GM21526 (cell line): ENCODE data around the gene GDPGP1.

Experiments
- ATAC-seq: cut with Tn5 transposase; IDR thresholded peaks from one replicate; pipeline ENCODE4 v1.9.1; 2021; ENCODE audit warnings: moderate library complexity; ENCODE audit not compliant: unreplicated experiment, low FRiP score

GDPGP1 gene

DNA sequence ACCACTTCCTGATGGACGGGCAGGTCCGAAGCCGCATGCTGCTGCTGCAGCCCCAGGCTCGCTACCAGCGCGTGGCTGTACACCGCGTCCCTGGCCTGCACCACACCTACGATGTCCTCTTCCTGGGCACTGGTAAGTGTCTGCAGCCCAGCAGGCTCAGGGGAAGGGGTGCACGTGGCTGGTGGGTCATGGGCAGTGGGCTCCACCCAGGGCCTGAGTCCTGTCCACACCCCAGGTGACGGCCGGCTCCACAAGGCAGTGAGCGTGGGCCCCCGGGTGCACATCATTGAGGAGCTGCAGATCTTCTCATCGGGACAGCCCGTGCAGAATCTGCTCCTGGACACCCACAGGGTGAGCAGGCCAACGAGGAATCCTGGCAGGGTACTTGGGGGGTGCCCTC, 9.0 kb upstream of the GDPGP1 start:
- no peak for ATAC-seq

DNA sequence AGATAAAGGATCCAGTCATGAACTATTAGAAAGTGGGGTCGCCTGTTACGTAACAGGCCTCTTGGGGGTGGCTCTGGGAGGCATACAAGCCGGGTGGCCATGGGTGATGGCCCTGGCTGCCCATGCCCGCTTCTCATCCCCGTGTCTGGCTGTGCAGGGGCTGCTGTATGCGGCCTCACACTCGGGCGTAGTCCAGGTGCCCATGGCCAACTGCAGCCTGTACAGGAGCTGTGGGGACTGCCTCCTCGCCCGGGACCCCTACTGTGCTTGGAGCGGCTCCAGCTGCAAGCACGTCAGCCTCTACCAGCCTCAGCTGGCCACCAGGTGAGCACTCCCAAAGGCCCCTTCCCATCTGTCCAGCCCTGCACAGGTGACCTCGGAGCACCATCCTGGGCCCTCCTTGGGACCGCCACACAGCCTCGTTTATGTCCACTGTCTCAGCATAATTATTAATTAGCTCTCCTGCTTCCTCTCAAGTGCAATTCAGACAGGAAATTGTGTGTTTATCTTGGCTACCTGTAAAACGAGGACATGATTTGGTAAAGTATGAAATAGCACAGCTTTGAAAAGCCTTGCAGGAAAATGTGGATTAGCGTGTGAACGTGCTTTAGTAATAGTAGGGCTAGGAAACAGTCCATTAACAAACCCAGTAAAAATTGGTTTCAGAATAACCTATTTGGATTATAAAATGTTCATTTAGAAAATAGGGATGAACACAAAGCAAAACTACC, 8.3 kb upstream of the GDPGP1 start:
- ATAC-seq: no peak

DNA sequence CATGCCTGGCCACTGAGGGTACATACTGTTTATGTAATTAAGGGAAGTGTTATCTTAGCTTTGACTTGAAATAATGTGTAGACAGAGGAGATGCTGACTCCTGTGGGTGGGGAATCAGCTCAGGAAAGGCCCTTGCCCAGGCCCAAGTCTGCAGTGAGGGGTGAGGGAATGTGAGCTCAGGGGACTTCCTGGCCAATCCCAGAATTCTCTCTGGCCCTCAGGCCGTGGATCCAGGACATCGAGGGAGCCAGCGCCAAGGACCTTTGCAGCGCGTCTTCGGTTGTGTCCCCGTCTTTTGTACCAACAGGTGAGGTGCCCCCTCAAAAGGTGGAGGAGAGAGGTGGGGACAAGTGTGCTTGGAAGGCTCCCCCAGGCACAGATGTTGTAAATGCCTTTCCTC, 6.7 kb upstream of the GDPGP1 start:
- no peak for ATAC-seq

DNA sequence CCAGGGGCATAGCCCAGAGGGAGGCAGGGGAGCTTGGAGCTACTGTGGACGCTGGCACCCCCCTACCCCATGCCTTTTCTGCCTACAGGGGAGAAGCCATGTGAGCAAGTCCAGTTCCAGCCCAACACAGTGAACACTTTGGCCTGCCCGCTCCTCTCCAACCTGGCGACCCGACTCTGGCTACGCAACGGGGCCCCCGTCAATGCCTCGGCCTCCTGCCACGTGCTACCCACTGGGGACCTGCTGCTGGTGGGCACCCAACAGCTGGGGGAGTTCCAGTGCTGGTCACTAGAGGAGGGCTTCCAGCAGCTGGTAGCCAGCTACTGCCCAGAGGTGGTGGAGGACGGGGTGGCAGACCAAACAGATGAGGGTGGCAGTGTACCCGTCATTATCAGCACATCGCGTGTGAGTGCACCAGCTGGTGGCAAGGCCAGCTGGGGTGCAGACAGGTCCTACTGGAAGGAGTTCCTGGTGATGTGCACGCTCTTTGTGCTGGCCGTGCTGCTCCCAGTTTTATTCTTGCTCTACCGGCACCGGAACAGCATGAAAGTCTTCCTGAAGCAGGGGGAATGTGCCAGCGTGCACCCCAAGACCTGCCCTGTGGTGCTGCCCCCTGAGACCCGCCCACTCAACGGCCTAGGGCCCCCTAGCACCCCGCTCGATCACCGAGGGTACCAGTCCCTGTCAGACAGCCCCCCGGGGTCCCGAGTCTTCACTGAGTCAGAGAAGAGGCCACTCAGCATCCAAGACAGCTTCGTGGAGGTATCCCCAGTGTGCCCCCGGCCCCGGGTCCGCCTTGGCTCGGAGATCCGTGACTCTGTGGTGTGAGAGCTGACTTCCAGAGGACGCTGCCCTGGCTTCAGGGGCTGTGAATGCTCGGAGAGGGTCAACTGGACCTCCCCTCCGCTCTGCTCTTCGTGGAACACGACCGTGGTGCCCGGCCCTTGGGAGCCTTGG, 5.9 kb upstream of the GDPGP1 start:
- no peak for ATAC-seq

DNA sequence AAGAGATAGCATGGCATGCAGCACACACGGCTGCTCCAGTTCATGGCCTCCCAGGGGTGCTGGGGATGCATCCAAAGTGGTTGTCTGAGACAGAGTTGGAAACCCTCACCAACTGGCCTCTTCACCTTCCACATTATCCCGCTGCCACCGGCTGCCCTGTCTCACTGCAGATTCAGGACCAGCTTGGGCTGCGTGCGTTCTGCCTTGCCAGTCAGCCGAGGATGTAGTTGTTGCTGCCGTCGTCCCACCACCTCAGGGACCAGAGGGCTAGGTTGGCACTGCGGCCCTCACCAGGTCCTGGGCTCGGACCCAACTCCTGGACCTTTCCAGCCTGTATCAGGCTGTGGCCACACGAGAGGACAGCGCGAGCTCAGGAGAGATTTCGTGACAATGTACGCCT, 5.0 kb upstream of the GDPGP1 start:
- ATAC-seq: no peak

DNA sequence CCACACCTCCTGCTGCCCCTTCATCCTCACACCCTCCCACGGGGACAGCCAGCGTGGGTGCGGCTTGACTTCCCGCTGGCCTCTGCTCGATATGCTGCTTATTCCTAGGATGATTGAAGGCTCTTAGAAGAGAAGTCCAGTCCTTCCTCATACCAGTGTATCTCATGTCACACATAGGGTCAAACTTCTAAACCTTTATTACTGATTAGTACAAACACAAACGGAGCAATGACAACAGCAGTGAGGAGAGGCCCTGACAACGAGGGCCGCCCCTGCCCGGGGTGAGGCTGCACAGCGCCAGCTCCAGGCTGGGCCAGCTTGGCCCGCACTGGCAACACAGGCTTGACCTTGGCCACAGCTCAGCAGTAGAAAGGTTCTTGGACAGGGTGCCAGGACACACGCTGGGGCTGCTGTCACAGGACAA, 3.9 kb upstream of the GDPGP1 start:
- ATAC-seq: no peak

DNA sequence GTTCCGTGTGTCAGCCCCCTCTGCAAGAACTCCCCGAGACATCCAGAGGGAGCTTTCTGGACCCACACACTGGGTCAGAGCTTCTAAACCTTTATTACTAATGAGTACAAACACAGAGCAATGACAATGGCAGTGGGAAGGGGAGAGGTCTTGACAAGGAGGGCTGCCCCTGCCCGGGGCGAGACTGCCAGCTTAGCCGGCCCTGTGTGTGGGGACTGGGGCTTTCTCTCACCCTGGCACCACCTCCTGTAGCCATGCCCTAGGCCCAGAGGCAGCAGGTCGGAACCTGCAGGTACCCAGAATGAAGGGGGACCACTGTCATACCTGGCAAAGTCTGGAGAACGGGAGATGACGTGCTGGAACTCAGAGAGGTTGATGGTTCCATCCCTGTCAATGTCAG, 3.4 kb upstream of the GDPGP1 start:
- ATAC-seq: no peak

DNA sequence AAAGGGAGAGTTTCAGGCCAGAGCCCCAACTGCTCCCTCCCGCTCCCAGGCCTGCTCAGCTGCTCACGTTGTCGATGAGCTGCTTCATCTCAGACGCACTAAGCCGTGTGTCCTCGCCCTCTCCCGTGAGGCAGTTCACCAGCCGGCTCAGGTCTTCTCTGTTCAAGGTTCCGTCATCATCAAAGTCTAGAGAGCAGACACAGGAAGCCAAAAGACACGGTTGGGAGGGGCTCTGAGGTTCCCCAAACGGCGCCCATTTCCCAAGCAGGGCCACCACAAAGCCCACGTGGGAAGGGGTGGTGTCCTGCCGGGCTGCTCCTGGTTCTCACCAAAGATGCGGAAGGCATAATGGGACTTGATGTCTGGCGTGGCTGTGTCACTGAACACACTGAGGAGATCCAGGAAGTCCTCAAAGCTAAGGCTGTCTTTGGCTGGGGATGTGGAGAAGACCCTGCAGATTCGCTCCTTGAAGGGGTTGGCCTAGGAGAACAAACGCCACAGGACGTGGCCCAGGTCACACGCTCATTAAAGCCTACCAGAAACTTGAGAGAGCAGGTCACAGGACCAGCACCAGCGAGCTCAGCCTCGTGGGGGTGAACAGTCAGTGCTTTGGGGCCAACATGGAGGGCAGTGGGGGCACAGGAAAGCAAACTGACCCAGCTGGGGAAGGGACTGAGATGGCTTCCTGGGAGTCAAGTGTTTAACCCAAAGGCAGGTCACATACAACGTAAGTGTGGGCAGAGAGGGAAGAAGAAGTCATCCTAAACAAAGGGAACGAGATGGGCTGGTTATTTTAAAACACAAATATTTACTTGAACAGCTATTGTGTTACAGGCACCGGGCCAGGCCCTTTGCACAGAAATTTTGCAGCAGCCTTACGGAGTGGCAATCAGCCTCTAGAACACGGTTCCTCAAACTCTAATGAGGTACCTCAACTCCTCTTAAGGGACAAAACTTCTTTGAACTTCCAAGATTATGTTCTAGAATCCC, 2.7 kb upstream of the GDPGP1 start:
- no peak for ATAC-seq

DNA sequence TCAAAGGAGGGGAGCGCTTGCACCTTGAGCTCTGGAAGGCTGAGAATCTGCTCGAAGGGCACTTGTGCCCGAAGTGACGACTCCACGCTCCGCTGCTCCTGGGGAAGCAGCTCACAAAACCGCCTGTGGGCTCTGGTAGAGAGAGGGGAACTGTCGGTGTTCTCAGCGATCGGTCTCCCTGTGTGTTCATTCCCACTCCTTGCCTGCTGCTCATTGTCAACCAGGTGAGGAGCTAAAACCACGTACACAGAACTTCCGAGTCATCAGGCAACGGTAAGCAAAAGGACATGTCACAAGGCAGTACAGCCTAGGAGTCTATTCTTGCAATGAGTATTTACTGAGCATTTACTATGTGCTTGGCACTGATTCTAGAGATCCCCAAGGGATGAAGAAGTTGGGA, 1.8 kb upstream of the GDPGP1 start:
- ATAC-seq: no peak

DNA sequence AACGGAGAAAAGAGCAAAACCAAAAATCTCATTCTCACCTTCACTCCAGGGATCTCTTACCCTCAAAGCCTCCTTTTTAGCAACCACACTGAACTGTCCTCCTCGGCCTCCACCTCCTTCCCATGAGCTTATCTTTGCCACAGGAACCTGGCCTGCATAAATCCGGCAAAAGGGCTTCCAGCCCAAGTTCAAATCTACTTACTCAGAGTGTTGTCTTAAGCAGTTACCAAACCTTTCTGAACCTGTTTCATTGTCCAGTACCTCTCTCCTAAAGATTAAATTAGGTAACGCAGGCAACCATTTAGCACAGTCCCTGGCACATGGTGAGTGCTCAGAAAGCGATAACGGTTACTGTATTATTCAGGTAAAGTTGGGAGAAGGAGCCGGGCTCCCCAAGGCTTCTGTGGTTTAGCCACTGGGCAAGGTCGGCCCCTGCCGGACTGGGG, 1.0 kb upstream of the GDPGP1 start:
- ATAC-seq: no peak

DNA sequence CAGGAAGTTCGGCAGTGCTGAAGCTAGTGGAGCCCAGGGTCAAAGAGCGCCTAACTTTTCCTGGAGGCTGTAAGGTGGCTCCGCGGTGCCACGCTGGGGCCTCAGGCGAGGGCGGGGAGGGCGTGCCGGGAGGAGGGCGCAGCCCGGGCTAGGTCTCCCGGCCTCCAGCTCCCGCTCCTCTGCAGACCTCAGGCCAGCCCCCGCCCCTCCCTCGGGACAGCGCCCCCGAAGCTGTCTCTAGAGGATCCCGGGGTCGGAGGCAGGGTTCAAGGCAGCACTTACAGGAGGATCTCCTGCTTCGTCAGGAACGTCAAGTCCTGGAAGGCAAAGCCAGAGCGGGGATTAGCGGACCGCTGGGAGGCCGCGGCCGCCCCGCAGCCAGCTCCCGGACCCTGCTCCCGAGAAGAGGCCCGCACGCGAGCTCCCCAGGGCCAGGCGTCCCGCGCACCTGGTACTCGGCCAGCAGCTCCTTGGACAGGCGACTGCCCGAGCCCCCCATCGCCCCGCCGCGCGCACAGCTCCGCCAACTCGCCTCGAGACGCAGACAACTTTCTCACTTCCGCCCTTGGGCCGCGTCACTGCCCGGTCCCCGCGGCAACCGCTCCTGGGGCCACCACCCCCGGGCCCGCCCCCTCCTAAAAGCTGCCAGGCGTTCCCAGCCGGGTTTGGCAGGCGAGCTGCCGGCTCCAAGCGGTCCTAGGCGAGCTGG, 468 bp upstream of the GDPGP1 start, which contains the start of gene CIB1:
Gene CIB1 (minus strand): TSS at position 555 of the 709 bp plus-strand sequence. CDS start 56 bp downstream, at position 499.
- ATAC-seq: peak; percentile 69

DNA sequence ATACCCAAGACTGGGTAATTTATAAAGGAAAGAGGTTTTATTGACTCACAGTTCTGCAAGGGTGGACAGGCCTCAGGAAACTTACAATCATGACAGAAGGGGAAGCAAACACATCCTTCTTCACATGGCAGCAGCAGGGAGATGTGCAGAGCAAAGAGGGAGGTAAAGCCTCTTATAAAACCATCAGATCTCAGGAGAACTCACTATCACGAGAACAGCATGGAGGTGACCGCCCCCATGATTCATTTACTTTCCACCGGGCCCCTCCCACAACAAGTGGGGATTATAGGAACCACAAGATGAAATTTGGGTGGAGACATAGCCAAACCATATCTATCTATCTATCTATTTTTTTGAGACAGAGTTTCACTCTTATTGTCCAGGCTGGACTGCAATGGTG, 5.4 kb downstream of the GDPGP1 start:
- ATAC-seq: no peak

DNA sequence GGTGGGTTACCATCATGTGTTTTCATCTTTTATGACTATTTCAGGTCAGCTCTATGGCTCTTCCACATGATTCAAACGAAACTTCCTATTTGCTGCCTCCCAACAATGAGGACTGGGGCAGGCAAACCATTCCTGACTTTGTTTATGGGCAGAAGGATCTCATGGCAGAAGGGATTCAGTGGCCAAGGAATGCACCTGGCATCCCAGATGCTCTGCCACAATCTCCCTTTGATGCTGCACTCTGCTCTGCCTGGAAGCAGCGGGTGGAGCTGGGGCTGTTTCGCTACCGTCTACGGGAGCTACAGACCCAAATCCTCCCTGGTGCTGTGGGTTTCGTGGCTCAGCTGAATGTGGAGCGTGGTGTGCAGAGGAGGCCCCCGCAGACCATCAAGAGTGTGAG, 6.8 kb downstream of the GDPGP1 start:
- no peak for ATAC-seq

DNA sequence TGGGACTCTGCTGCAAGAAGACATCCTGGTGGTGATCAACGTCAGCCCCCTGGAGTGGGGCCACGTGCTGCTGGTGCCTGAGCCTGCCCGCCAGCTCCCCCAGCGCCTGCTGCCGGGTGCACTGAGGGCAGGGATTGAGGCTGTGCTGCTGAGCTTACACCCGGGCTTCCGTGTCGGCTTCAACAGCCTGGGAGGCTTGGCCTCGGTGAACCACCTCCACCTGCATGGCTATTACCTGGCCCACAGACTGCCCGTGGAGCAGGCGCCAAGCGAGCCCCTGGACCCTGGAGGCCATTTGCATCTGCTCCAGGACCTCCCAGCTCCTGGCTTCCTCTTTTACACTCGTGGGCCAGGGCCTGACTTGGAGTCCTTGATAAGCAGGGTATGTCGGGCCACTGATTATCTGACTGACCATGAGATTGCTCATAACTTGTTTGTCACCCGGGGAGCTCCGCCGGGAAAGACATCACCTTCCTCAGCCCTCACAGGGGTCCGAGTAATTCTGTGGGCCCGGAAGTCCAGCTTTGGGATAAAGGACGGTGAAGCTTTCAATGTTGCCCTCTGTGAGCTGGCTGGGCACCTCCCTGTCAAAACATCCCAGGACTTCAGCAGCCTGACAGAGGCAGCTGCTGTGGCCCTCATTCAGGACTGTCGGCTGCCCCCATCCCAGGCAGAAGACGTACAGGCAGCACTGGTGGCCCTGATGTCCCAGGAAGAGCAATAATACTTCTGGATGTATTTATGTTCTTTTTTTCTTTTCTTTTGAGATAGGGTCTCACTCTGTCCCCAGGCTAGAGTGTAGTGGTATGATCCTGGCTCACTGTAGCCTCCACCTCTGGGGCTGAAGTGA, 7.6 kb downstream of the GDPGP1 start:
- no peak for ATAC-seq

DNA sequence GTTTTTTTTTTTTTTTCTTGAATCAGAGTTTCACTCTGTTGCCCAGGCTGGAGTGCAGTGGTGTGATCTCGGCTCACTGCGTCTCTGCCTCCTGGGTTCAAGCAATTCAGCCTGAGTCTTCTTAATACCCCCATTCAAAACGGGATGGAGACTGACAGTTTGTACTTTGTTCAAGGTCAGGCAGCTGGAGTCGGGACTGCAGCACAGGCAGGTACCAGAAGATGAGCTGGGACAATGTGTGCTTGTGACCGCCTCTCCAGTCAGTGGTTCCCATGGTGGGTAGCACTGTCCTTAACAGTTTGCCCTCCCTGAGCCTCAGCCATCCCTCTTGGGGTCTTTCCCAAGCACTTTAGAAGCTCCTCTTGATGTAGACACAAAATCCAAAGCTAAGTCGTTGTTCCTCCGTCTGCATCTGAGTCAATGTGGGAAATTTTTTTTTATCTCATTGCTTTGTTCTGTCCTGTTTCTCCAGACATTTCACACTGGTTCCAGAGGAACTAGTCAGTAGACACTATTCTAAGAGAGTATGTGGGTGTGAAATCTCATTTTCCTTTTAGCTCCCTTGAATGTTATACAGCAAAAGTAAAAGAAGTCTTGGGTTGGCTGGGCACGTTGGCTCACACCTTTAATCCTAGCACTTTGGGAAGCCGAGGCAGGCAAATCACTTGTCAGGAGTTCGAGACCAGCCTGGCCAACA, 10.1 kb downstream of the GDPGP1 start:
- ATAC-seq: no peak

DNA sequence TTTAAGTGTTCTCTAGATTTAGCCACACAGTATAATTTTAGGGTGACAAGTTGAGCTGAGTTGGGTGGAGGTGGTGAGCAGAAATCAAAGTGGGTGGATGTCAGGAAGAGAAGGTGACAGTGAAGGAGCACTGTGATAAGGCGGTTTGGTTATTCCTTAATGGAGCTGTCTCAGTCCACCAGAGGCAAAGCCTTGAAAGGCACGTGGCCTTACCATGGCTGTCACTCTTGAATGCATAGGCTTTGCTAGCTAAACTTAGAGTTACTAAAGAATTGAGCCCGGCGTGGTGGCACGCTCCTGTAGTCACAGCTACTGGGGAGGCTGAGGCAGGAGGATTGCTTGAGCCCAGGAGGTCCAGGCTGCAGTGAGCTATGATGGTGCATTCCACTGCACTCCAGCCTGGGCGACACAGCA, 14.8 kb downstream of the GDPGP1 start:
- no peak for ATAC-seq

DNA sequence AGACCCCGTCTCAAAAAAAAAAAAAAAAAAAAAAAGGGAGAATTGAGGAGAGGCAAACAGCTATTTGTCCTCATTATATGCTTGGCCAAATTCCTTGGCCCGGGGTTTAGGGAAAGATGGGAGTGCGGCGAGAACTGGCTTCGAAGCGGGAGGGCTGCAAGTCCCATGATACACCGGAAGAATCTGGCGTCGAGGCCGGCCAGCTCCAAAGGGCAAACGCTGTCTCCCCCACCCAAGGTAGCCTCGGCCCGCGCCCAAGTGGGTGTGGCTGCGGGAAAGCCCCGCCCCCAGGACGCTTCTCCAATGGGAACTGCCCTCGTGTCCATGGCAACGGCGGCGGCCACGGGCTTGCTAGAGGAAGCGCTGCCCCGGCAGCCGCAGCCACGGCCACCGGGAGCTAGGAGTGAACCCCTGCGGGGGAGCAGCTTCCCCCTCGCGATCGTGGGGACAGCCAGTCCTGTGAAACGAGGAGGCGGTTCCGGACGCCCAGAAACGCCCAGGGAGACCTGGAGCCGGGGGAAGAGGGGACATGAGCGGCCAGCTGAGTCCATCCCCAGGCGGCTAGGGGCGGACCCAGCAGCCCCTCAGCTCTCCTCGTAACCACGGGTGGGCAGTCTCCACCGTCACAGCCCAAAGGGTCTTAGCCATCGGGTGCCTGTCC, 15.3 kb downstream of the GDPGP1 start, which contains the start of gene TTLL13:
Gene TTLL13 (plus strand): TSS at position 354 of the 661 bp plus-strand sequence. CDS start 1,075 bp downstream, outside the sequence.
- no peak for ATAC-seq

DNA sequence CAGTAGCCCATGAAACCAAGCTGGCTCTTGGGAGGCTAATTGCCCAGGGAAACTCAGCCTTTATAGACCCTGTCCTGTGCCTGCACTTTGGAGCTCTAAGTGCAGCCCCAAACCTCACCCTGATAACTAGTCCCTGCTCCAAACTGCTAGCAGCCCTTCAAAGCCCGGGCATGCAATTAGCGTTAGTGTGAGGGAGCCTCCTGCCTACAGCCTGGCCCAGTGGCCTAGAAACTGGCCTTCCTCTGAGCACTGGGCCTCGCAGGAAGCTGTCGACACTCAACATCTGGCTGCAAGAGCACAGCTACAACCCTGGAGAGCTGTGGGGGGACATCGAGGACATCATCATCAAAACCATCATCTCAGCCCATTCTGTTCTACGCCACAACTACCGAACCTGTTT, 23.8 kb downstream of the GDPGP1 start:
- ATAC-seq: no peak
